HFFc6 (cell line): ENCODE measurements around the gene STMN3. TPM values are rescaled to one million over a fixed set of nuclear protein-coding genes. Genes with fewer than 3 reads are reported as not detected.

Source experiments
- DNase-seq: peaks from one replicate; pipeline ENCODE4 v3.0.0-alpha.2; 2018
- H3K27ac Mint-ChIP-seq: 2 replicates; pipeline ENCODE4 v1.8.0; 2020; ENCODE audit warnings: mild to moderate bottlenecking, mixed read lengths
- H3K27me3 Mint-ChIP-seq: 2 replicates; pipeline ENCODE4 v1.8.0; 2021; ENCODE audit warnings: mild to moderate bottlenecking, moderate library complexity, mixed read lengths; ENCODE audit not compliant: insufficient read depth
- H3K36me3 Mint-ChIP-seq: 2 replicates; pipeline ENCODE4 v1.8.0; 2021; ENCODE audit warnings: low read depth, mixed read lengths
- H3K4me1 Mint-ChIP-seq: 2 replicates; pipeline ENCODE4 v1.8.0; 2020; ENCODE audit warnings: low read depth, mixed read lengths
- H3K4me3 Mint-ChIP-seq: 2 replicates; pipeline ENCODE4 v1.8.0; 2020; ENCODE audit warnings: mild to moderate bottlenecking, moderate library complexity, mixed read lengths
- H3K9me3 Mint-ChIP-seq: 2 replicates; pipeline ENCODE4 v1.8.0; 2020; ENCODE audit warnings: mild to moderate bottlenecking, mixed read lengths
- CTCF ChIP-seq: fragments of 200-600 bp; sonication (generic); IDR thresholded peaks from 2 replicates; pipeline ENCODE4 v1.5.0; 2021; ENCODE audit warnings: antibody characterized with exemption, mild to moderate bottlenecking
- total RNA-seq, 6 experiments: library from RNA; stranded (reverse); fragmentation: NEBNext Ultra II Directional; extraction: Animal tissue kit (Norgen Biotek cat#: 25700); gene quantifications; 2 replicates in 1 of 6; 3 replicates in 5 of 6; pipeline ENCODE4 v1.2.3, GENCODE V29; 2021

Gene STMN3
- total RNA-seq, 6 experiments from 2014 or later: 0.77 to 3.2 (median 1.5) TPM

GRCh38 chr20:63685269-63686026, 32.2 kb upstream of the STMN3 start:
- H3K36me3 Mint-ChIP-seq: peaks cover 11% of the 10 kb centered on the region
- H3K27me3 Mint-ChIP-seq: peaks cover 10% of the 10 kb centered on the region
- H3K9me3 Mint-ChIP-seq: no peaks in the 10 kb centered on the region; the same call in 1 of the 2 replicates
- H3K27ac Mint-ChIP-seq: peak overlapping the region; percentile 94; the same call in 1 of the 2 replicates
- no peak for DNase-seq
- H3K4me3 Mint-ChIP-seq: no peak overlapping the region
- no peak for TF ChIP-seq CTCF
- peaks cover 27% of the 10 kb centered on the region for H3K4me1 Mint-ChIP-seq

- peak overlapping the region; percentile 66 for H3K4me3 Mint-ChIP-seq
Measured at GRCh38 chr20:63682384-63683139, 29.3 kb upstream of the STMN3 start.

GRCh38 chr20:63681609-63682142, 28.5 kb upstream of the STMN3 start:
- no peak for DNase-seq
- no peak overlapping the region for H3K4me3 Mint-ChIP-seq
- peaks cover 24% of the 10 kb centered on the region for H3K4me1 Mint-ChIP-seq
- peaks cover 4% of the 10 kb centered on the region for H3K27me3 Mint-ChIP-seq
- no peak for TF ChIP-seq CTCF
- H3K27ac Mint-ChIP-seq: peak overlapping the region; percentile 95
- H3K9me3 Mint-ChIP-seq: no peaks in the 10 kb centered on the region; the same call in 1 of the 2 replicates
- H3K36me3 Mint-ChIP-seq: peaks cover 18% of the 10 kb centered on the region

More at GRCh38 chr20:63682384-63683139, 29.3 kb upstream of the STMN3 start:
- Mint-ChIP-seq H3K4me1 (peaks cover 27% of the 10 kb centered on the region), H3K9me3 (no peaks in the 10 kb centered on the region; the same call in 1 of the 2 replicates), H3K27me3 (peaks cover 4% of the 10 kb centered on the region), H3K27ac (peak overlapping the region; percentile 95), H3K36me3 (peaks cover 18% of the 10 kb centered on the region)
- no peak for TF ChIP-seq CTCF
- peak; percentile 97 for DNase-seq

GRCh38 chr20:63680857-63681608, 27.8 kb upstream of the STMN3 start:
- DNase-seq: no peak
- H3K4me1 Mint-ChIP-seq: peaks cover 17% of the 10 kb centered on the region
- no peak for TF ChIP-seq CTCF
- no peak overlapping the region for H3K4me3 Mint-ChIP-seq
- peak overlapping the region; percentile 95 for H3K27ac Mint-ChIP-seq
- H3K36me3 Mint-ChIP-seq: peaks cover 23% of the 10 kb centered on the region
- peaks cover 4% of the 10 kb centered on the region for H3K27me3 Mint-ChIP-seq
- H3K9me3 Mint-ChIP-seq: no peaks in the 10 kb centered on the region; the same call in 1 of the 2 replicates

GRCh38 chr20:63680427-63680826, 27.2 kb upstream of the STMN3 start:
- peaks cover 4% of the 10 kb centered on the region for H3K27me3 Mint-ChIP-seq
- peaks cover 28% of the 10 kb centered on the region for H3K36me3 Mint-ChIP-seq
- H3K9me3 Mint-ChIP-seq: no peaks in the 10 kb centered on the region; the same call in 1 of the 2 replicates
- peaks cover 17% of the 10 kb centered on the region for H3K4me1 Mint-ChIP-seq
- no peak for DNase-seq
- no peak for TF ChIP-seq CTCF
- no peak overlapping the region for H3K27ac Mint-ChIP-seq
- H3K4me3 Mint-ChIP-seq: no peak overlapping the region
